ENCODE results near the gene ARMH4.

ARMH4 gene

GRCh38 chr14:58071341-58071740 is 80.7 kb downstream of the ARMH4 start:
- TF ChIP-seq CTCF (IDR thresholded peaks at IDR 0.05; ENCODE audit: low read depth, low read length): no peak
- H3K4me3 ChIP-seq (ENCODE audit: low read depth, low read length): no peak overlapping the region

- H3K4me3 ChIP-seq (ENCODE audit: low read depth, low read length): no peak overlapping the region
- no peak for TF ChIP-seq CTCF (IDR thresholded peaks at IDR 0.05; ENCODE audit: low read depth, low read length)
Measured at GRCh38 chr14:58068306-58068705, 83.7 kb downstream of the ARMH4 start.

GRCh38 chr14:58066115-58066514 is 85.9 kb downstream of the ARMH4 start:
- no peak for TF ChIP-seq CTCF (IDR thresholded peaks at IDR 0.05; ENCODE audit: low read depth, low read length)
- no peak overlapping the region for H3K4me3 ChIP-seq (ENCODE audit: low read depth, low read length)

GRCh38 chr14:58061581-58061980 is 90.4 kb downstream of the ARMH4 start:
- H3K4me3 ChIP-seq (ENCODE audit: low read depth, low read length): no peak overlapping the region
- no peak for TF ChIP-seq CTCF (IDR thresholded peaks at IDR 0.05; ENCODE audit: low read depth, low read length)

- no peak overlapping the region for H3K4me3 ChIP-seq (ENCODE audit: low read depth, low read length)
- no peak for TF ChIP-seq CTCF (IDR thresholded peaks at IDR 0.05; ENCODE audit: low read depth, low read length)
Measured at GRCh38 chr14:58060898-58061297, 91.1 kb downstream of the ARMH4 start.

GRCh38 chr14:58060077-58060476 is 91.9 kb downstream of the ARMH4 start:
- H3K4me3 ChIP-seq (ENCODE audit: low read depth, low read length): no peak overlapping the region
- no peak for TF ChIP-seq CTCF (IDR thresholded peaks at IDR 0.05; ENCODE audit: low read depth, low read length)

- no peak overlapping the region for H3K4me3 ChIP-seq (ENCODE audit: low read depth, low read length)
- no peak for TF ChIP-seq CTCF (IDR thresholded peaks at IDR 0.05; ENCODE audit: low read depth, low read length)
Measured at GRCh38 chr14:58059126-58059525, 92.9 kb downstream of the ARMH4 start.
